GM12891 (cell line): Measurements from ENCODE around the gene CDH13.

Experiments
- POLR2A ChIP-seq: IDR thresholded peaks from 2 replicates; pipeline ENCODE4 v1.6.1; 2011; ENCODE audit warnings: low read depth, low read length, control low read depth
- POLR2AphosphoS5 ChIP-seq: IDR thresholded peaks from 2 replicates; pipeline ENCODE4 v1.6.1; 2011; ENCODE audit warnings: low read depth, low read length, control low read depth
- TAF1 ChIP-seq: IDR thresholded peaks from 2 replicates; pipeline ENCODE4 v1.6.1; 2011; ENCODE audit warnings: low read depth, low read length, control low read depth

DNA sequence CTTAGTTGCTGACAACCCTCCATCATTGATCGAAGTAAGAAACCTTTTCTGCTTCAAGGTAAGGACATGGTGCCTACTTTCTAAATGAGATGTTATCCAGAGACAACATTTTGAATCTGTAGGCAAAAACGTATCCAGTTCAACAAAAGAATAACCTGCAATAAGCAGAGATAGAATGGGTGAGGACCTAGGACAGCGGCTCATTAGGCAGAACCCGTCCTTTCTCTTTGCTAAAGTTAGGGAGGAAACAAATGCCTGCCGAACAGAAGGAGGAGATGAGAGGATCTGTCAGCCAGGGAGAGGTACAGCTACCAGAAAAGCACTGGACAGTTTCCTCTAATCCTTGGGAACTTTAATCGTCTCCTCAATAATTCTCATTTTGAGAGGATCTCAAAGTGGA lies 183.3 kb downstream of the CDH13 start:
- TF ChIP-seq POLR2AphosphoS5: no peak
- no peak for TF ChIP-seq TAF1
- no peak for TF ChIP-seq POLR2A
